ENCODE measurements around the gene PNMA6A. TPM values are rescaled to one million over a fixed set of nuclear protein-coding genes. Genes with fewer than 3 reads are reported as not detected.
"Not testable (repeated sequence)": the region's sequence is repeated elsewhere in the genome, so short reads cannot be mapped to it uniquely, and the experiment has no call there.

PNMA6A gene
- total RNA-seq, 1 donor from 2014 or later = 1.2 TPM

- ATAC-seq = no peak
- TF ChIP-seq CTCF (IDR thresholded peaks at IDR 0.05) = no peak
- peaks cover 6% of the 10 kb centered on the region for H3K27me3 ChIP-seq (ENCODE audit: low read depth)
- no peak for DNase-seq
- H3K27ac ChIP-seq = no peak overlapping the region
- H3K4me1 ChIP-seq = no peaks in the 10 kb centered on the region
- H3K9me3 ChIP-seq = no peaks in the 10 kb centered on the region
- intact Hi-C loops (cut with DNase I) = no loop called here
- no peak overlapping the region for H3K4me3 ChIP-seq
- H3K36me3 ChIP-seq = no peaks in the 10 kb centered on the region
Observed at GRCh38 chrX:153060095-153060445, 12.2 kb upstream of the PNMA6A start.

- no peaks in the 10 kb centered on the region for H3K4me1 ChIP-seq
- H3K27me3 ChIP-seq (ENCODE audit: low read depth) = peaks cover 6% of the 10 kb centered on the region
- DNase-seq (no peak), ATAC-seq (no peak)
- no peaks in the 10 kb centered on the region for H3K36me3 ChIP-seq
- H3K9me3 ChIP-seq = no peaks in the 10 kb centered on the region
- TF ChIP-seq CTCF (IDR thresholded peaks at IDR 0.05) = no peak
- intact Hi-C loops (cut with DNase I) = no loop called here
- no peak overlapping the region for H3K4me3 ChIP-seq
- H3K27ac ChIP-seq = no peak overlapping the region
Observed at GRCh38 chrX:153061732-153062131, 10.5 kb upstream of the PNMA6A start.

GRCh38 chrX:153063315-153063714 lies 8.9 kb upstream of the PNMA6A start:
- Histone ChIP-seq H3K27me3 (ENCODE audit: low read depth) (no peaks in the 10 kb centered on the region), H3K27ac (no peak overlapping the region), H3K4me3 (no peak overlapping the region), H3K36me3 (no peaks in the 10 kb centered on the region), H3K9me3 (no peaks in the 10 kb centered on the region), H3K4me1 (no peaks in the 10 kb centered on the region)
- intact Hi-C loops (cut with DNase I) = no loop called here
- TF ChIP-seq CTCF (IDR thresholded peaks at IDR 0.05) = no peak
- ATAC-seq (no peak), DNase-seq (no peak)

- Histone ChIP-seq H3K27ac (no peak overlapping the region), H3K4me3 (no peak overlapping the region), H3K9me3 (no peaks in the 10 kb centered on the region), H3K4me1 (no peaks in the 10 kb centered on the region), H3K36me3 (no peaks in the 10 kb centered on the region), H3K27me3 (ENCODE audit: low read depth) (no peaks in the 10 kb centered on the region)
- ATAC-seq = no peak
- TF ChIP-seq CTCF (IDR thresholded peaks at IDR 0.05) = no peak
- intact Hi-C loops (cut with DNase I) = no loop called here
- no peak for DNase-seq
Observed at GRCh38 chrX:153064061-153064460, 8.2 kb upstream of the PNMA6A start.

GRCh38 chrX:153065389-153065788 lies 6.9 kb upstream of the PNMA6A start:
- no peak for TF ChIP-seq CTCF (IDR thresholded peaks at IDR 0.05)
- Histone ChIP-seq H3K9me3 (no peaks in the 10 kb centered on the region), H3K4me3 (no peak overlapping the region), H3K36me3 (no peaks in the 10 kb centered on the region), H3K27ac (no peak overlapping the region), H3K27me3 (ENCODE audit: low read depth) (no peaks in the 10 kb centered on the region), H3K4me1 (no peaks in the 10 kb centered on the region)
- ATAC-seq (no peak), DNase-seq (no peak)
- intact Hi-C loops (cut with DNase I) = no loop called here

GRCh38 chrX:153066402-153066801 lies 5.9 kb upstream of the PNMA6A start:
- H3K9me3 ChIP-seq; ATAC-seq; intact Hi-C loops (cut with DNase I); H3K27ac ChIP-seq; H3K36me3 ChIP-seq; H3K4me3 ChIP-seq; H3K27me3 ChIP-seq (ENCODE audit: low read depth); DNase-seq; H3K4me1 ChIP-seq: not testable (repeated sequence)

- intact Hi-C loops (cut with DNase I); H3K27me3 ChIP-seq (ENCODE audit: low read depth); ATAC-seq; H3K36me3 ChIP-seq; DNase-seq; H3K4me1 ChIP-seq; H3K9me3 ChIP-seq; H3K27ac ChIP-seq; H3K4me3 ChIP-seq: not testable (repeated sequence)
Observed at GRCh38 chrX:153073331-153073730, 1.1 kb downstream of the PNMA6A start.

All from lower lobe of right lung (tissue), 2 donors.